H1 (cell line): ENCODE measurements around the gene HECTD4. TPM values are rescaled to one million over a fixed set of nuclear protein-coding genes. Genes with fewer than 3 reads are reported as not detected.

Experiments
- CTCF ChIA-PET: fragments of 300-600 bp; sonication (Branson Sonifier 250); formaldehyde crosslinking; loops from one replicate; lab custom pipeline; 2021; ENCODE audit not compliant: partially characterized antibody; lab: Charles Lee
- POLR2A ChIA-PET: fragments of 300-600 bp; sonication (Branson Sonifier 250); formaldehyde crosslinking; loops from one replicate; lab custom pipeline; 2021; ENCODE audit warnings: inconsistent platforms; ENCODE audit not compliant: partially characterized antibody; lab: Charles Lee
- DNase-seq, 2 experiments: peaks; one replicate each; pipeline versions ENCODE4 v3.0.0 to v3.0.0-alpha.2; 2010 to 2022; ENCODE audit warnings: low spot score in 2 of 2, low read depth in 1 of 2, mixed read lengths in 1 of 2
- FAIRE-seq: peaks from 2 replicates; lab custom pipeline; 2011; peaks lifted over from hg19 to GRCh38; lab: Jason Lieb, UNC
- H2AFZ ChIP-seq: 2 replicates; pipeline ENCODE4 v1.8.1; 2012; ENCODE audit warnings: low read length, inconsistent platforms
- H2AK5ac ChIP-seq: 2 replicates; pipeline ENCODE4 v1.6.1; 2013; ENCODE audit warnings: low read depth, low read length
- H2BK120ac ChIP-seq: replicated peaks from 2 replicates; pipeline ENCODE3; 2013; ENCODE audit warnings: low read depth, low read length, inconsistent platforms
- H2BK12ac ChIP-seq: 2 replicates; pipeline ENCODE4 v1.6.1; 2013; ENCODE audit warnings: low read depth, low read length
- H2BK15ac ChIP-seq: 2 replicates; pipeline ENCODE4 v1.6.1; 2013; ENCODE audit warnings: low read length
- H2BK20ac ChIP-seq: 2 replicates; pipeline ENCODE4 v1.6.1; 2013; ENCODE audit warnings: low read length
- H2BK5ac ChIP-seq: 2 replicates; pipeline ENCODE4 v1.6.1; 2013; ENCODE audit warnings: low read depth, low read length
- H3K14ac ChIP-seq: 2 replicates; pipeline ENCODE4 v1.6.1; 2013; ENCODE audit warnings: inconsistent platforms; ENCODE audit not compliant: insufficient read length
- H3K18ac ChIP-seq: 2 replicates; pipeline ENCODE4 v1.6.1; 2013; ENCODE audit warnings: low read length; ENCODE audit errors: extremely low read depth
- H3K23ac ChIP-seq: 2 replicates; pipeline ENCODE4 v1.6.1; 2013; ENCODE audit warnings: inconsistent platforms; ENCODE audit not compliant: insufficient read length
- H3K23me2 ChIP-seq: 2 replicates; pipeline ENCODE4 v1.6.1; 2013; ENCODE audit warnings: low read depth, low read length
- H3K27ac ChIP-seq: 2 replicates; pipeline ENCODE4 v1.6.1; 2011; ENCODE audit warnings: low read depth, low read length, inconsistent platforms
- H3K27me3 ChIP-seq, 4 experiments: replicated peaks in 1 of 4; 1 replicate in 1 of 4; 2 replicates in 3 of 4; pipeline versions ENCODE4 v1.6.1 to v1.8.1; 2011 to 2013; ENCODE audit warnings: low read length in 3 of 4, mild to moderate bottlenecking in 3 of 4, inconsistent platforms in 2 of 4, mixed read lengths in 2 of 4, moderate library complexity in 1 of 4; ENCODE audit not compliant: control insufficient read depth in 3 of 4, insufficient read depth in 3 of 4; ENCODE audit errors: extremely low read depth in 1 of 4
- H3K36me3 ChIP-seq, 4 experiments: 2 replicates each; pipeline versions ENCODE4 v1.6.1 to v1.8.1; 2011 to 2013; ENCODE audit warnings: mild to moderate bottlenecking in 4 of 4, low read length in 3 of 4, moderate library complexity in 2 of 4, control low read depth in 1 of 4, inconsistent platforms in 1 of 4; ENCODE audit not compliant: insufficient read depth in 4 of 4, control insufficient read depth in 2 of 4
- H3K4ac ChIP-seq: replicated peaks from 2 replicates; pipeline ENCODE3; 2013; ENCODE audit warnings: low read length, low read depth, mixed read lengths, inconsistent platforms; ENCODE audit not compliant: insufficient read length
- H3K4me1 ChIP-seq, 4 experiments: replicated peaks in 1 of 4; 1 replicate in 1 of 4; 2 replicates in 3 of 4; pipeline versions ENCODE4 v1.6.1 to v1.8.1; 2011 to 2013; ENCODE audit warnings: low read length in 3 of 4, inconsistent platforms in 2 of 4, mixed read lengths in 1 of 4; ENCODE audit not compliant: insufficient read depth in 4 of 4, control insufficient read depth in 3 of 4
- H3K4me2 ChIP-seq, 2 experiments: 2 replicates each; pipeline versions ENCODE4 v1.6.1 to v1.8.1; 2011 to 2013; ENCODE audit warnings: low read depth in 2 of 2, low read length in 2 of 2, control low read depth in 1 of 2, inconsistent platforms in 1 of 2, mild to moderate bottlenecking in 1 of 2; ENCODE audit not compliant: insufficient read depth in 1 of 2
- H3K4me3 ChIP-seq, 4 experiments: fragments of 200-600, 300-600 bp in 1 of 4; sonication (generic), shearing (Covaris generic), sonication (Bioruptor Twin) in 1 of 4; 2 replicates each; pipeline versions ENCODE4 v1.5.1 to v1.8.1; 2011 to 2016; ENCODE audit warnings: low read length in 4 of 4, low read depth in 3 of 4, control low read depth in 2 of 4, inconsistent platforms in 2 of 4, mild to moderate bottlenecking in 2 of 4, mixed read lengths in 1 of 4, moderate library complexity in 1 of 4; ENCODE audit not compliant: insufficient read depth in 2 of 4; ENCODE audit errors: extremely low read depth in 1 of 4
- H3K56ac ChIP-seq: replicated peaks from 2 replicates; pipeline ENCODE3; 2013; ENCODE audit warnings: low read depth, mild to moderate bottlenecking, mixed read lengths, low read length, inconsistent platforms; ENCODE audit not compliant: insufficient read length
- H3K79me1 ChIP-seq: 2 replicates; pipeline ENCODE4 v1.6.1; 2013; ENCODE audit warnings: low read depth, low read length, control low read depth
- H3K79me2 ChIP-seq, 2 experiments: 2 replicates each; pipeline versions ENCODE4 v1.6.1 to v1.8.1; 2012 to 2013; ENCODE audit warnings: low read length in 2 of 2, mild to moderate bottlenecking in 2 of 2, inconsistent platforms in 1 of 2; ENCODE audit not compliant: insufficient read depth in 2 of 2, control insufficient read depth in 1 of 2
- H3K9ac ChIP-seq, 4 experiments: replicated peaks in 1 of 4; 1 replicate in 1 of 4; 2 replicates in 3 of 4; pipeline versions ENCODE4 v1.6.1 to v1.8.1; 2011 to 2013; ENCODE audit warnings: low read depth in 3 of 4, low read length in 3 of 4, control low read depth in 2 of 4, mild to moderate bottlenecking in 2 of 4, moderate library complexity in 2 of 4, inconsistent platforms in 1 of 4; ENCODE audit errors: extremely low read depth in 1 of 4
- H3K9me3 ChIP-seq, 2 experiments: 2 replicates each; pipeline versions ENCODE4 v1.6.1 to v1.8.1; 2012 to 2013; ENCODE audit warnings: mild to moderate bottlenecking in 2 of 2, moderate library complexity in 2 of 2, control low read depth in 1 of 2, inconsistent platforms in 1 of 2, low read depth in 1 of 2, low read length in 1 of 2, mixed read lengths in 1 of 2; ENCODE audit not compliant: insufficient read depth in 2 of 2
- H4K20me1 ChIP-seq, 2 experiments: replicated peaks in 1 of 2; 2 replicates each; pipeline versions ENCODE3 to v1.8.1; 2011 to 2013; ENCODE audit warnings: inconsistent platforms in 2 of 2, low read length in 2 of 2, mild to moderate bottlenecking in 1 of 2; ENCODE audit not compliant: insufficient read depth in 2 of 2, control insufficient read depth in 1 of 2
- H4K5ac ChIP-seq: 2 replicates; pipeline ENCODE4 v1.6.1; 2013; ENCODE audit warnings: low read length, low read depth, mixed read lengths, inconsistent platforms; ENCODE audit not compliant: insufficient read length
- H4K8ac ChIP-seq: 2 replicates; pipeline ENCODE4 v1.8.0; 2013; ENCODE audit warnings: mild to moderate bottlenecking, moderate library complexity, low read length, inconsistent platforms; ENCODE audit not compliant: insufficient read depth; ENCODE audit errors: extremely low read depth
- H4K91ac ChIP-seq: replicated peaks from 2 replicates; pipeline ENCODE3; 2013; ENCODE audit warnings: low read length, mixed read lengths, inconsistent platforms; ENCODE audit not compliant: insufficient read length
- CBX8 ChIP-seq: fragments of 300-800, 300-1000 bp; sonication (generic); IDR thresholded peaks from 2 replicates; pipeline ENCODE4 v1.7.1; 2016; ENCODE audit warnings: low read depth, low read length, borderline replicate concordance
- CTBP2 ChIP-seq: IDR thresholded peaks from 2 replicates; pipeline ENCODE4 v1.7.0; 2011; ENCODE audit warnings: borderline replicate concordance, mild to moderate bottlenecking, moderate library complexity, mixed read lengths, low read length; ENCODE audit not compliant: insufficient read depth, insufficient read length
- E2F6 ChIP-seq: IDR thresholded peaks from 2 replicates; pipeline ENCODE4 v1.6.1; 2012; ENCODE audit warnings: inconsistent platforms
- GTF2F1 ChIP-seq: IDR thresholded peaks from 2 replicates; pipeline ENCODE4 v1.6.1; 2012; ENCODE audit warnings: low read depth, low read length, improper control_type of control experiment, borderline replicate concordance
- POLR2A ChIP-seq, 2 experiments: IDR thresholded peaks; 1 replicate in 1 of 2; 2 replicates in 1 of 2; pipeline ENCODE4 v1.6.1; 2011; ENCODE audit warnings: low read depth in 2 of 2, low read length in 2 of 2, mild to moderate bottlenecking in 2 of 2; ENCODE audit errors: control extremely low read depth in 1 of 2
- POU5F1 ChIP-seq: IDR thresholded peaks from 2 replicates; pipeline ENCODE4 v1.6.1; 2011; ENCODE audit warnings: low read depth, mild to moderate bottlenecking, low read length, moderate library complexity
- RAD21 ChIP-seq, 2 experiments: IDR thresholded peaks in 1 of 2; conservative IDR thresholded peaks in 1 of 2; 2 replicates each; pipeline ENCODE4 v1.6.1; 2011; ENCODE audit warnings: low read depth in 2 of 2, low read length in 2 of 2, improper control_type of control experiment in 1 of 2, inconsistent platforms in 1 of 2, mild to moderate bottlenecking in 1 of 2, moderate library complexity in 1 of 2
- SAP30 ChIP-seq: fragments of 300-600 bp; sonication (generic); IDR thresholded peaks from 2 replicates; pipeline ENCODE4 v1.7.1; 2012; ENCODE audit warnings: low read length, moderate library complexity, mild to moderate bottlenecking, inconsistent platforms; ENCODE audit not compliant: insufficient read depth, insufficient replicate concordance
- SIN3A ChIP-seq, 2 experiments: IDR thresholded peaks in 1 of 2; conservative IDR thresholded peaks in 1 of 2; 2 replicates each; pipeline ENCODE4 v1.6.1; 2011 to 2012; ENCODE audit warnings: low read length in 2 of 2, improper control_type of control experiment in 1 of 2, low read depth in 1 of 2, mild to moderate bottlenecking in 1 of 2
- SIRT6 ChIP-seq: IDR thresholded peaks from one replicate; pipeline ENCODE4 v1.7.1; 2012; ENCODE audit warnings: low read length, inconsistent platforms
- SP2 ChIP-seq: IDR thresholded peaks from 2 replicates; pipeline ENCODE4 v1.6.1; 2012; ENCODE audit warnings: mild to moderate bottlenecking, low read length, inconsistent platforms
- SRF ChIP-seq: IDR thresholded peaks from 2 replicates; pipeline ENCODE4 v1.6.1; 2011; ENCODE audit warnings: mild to moderate bottlenecking, low read depth, low read length, moderate library complexity
- TBP ChIP-seq: IDR thresholded peaks from 2 replicates; pipeline ENCODE4 v1.6.1; 2011; ENCODE audit warnings: low read depth, low read length, improper control_type of control experiment
- TCF12 ChIP-seq: IDR thresholded peaks from 2 replicates; pipeline ENCODE4 v1.6.1; 2011; ENCODE audit warnings: low read depth, mild to moderate bottlenecking, low read length
- WGBS, 2 experiments: shearing (Covaris generic) in 1 of 2; methylation state at CpG; one replicate each; pipeline versions ENCODE4 v1.1.6 to v1.1.7; 2013 to 2015; ENCODE audit warnings: low lambda C conversion rate in 2 of 2, mixed read lengths in 2 of 2, inconsistent platforms in 1 of 2, low coverage in 1 of 2, missing lambda C conversion rate in 1 of 2; ENCODE audit not compliant: insufficient replicate concordance in 2 of 2, insufficient coverage in 1 of 2, insufficient read length in 1 of 2; ENCODE audit errors: extremely low coverage in 1 of 2, missing lambda C conversion rate in 1 of 2; 5-methylcytosine and 5-hydroxymethylcytosine counted together
- polyA plus RNA-seq, 7 experiments: library from polyadenylated mRNA; depleted of rRNA in 3 of 7; stranded (reverse) in 5 of 7; unstranded in 2 of 7; fragments of >200 nt in 5 of 7; fragments of 200-250 nt in 2 of 7; gene quantifications; 1 replicate in 5 of 7; 2 replicates in 1 of 7; 4 replicates in 1 of 7; pipeline versions ENCODE4 v1.2.1 to v1.2.3, GENCODE V29; 2011 to 2013; ENCODE audit warnings: missing spikeins in 2 of 7, mixed read lengths in 2 of 7
- total RNA-seq: library from RNA; stranded (reverse); fragmentation: NEBNext Ultra II Directional; extraction: Animal tissue kit (Norgen Biotek cat#: 25700); gene quantifications from 2 replicates; pipeline ENCODE4 v1.2.1, GENCODE V29; 2021

HECTD4 gene
- total and polyA plus RNA-seq, 2 of the 8 experiments (the other 6 are each of a cell fraction or from before 2014, with no cell fraction given): 6.5 to 33.7 TPM

GRCh38 chr12:112165624-112166023 is 216.6 kb downstream of the HECTD4 start:
- Histone ChIP-seq H2BK12ac (no peak overlapping the region), H2AFZ (no peak overlapping the region), H3K4me2 (no peak overlapping the region), H3K9ac (no peak overlapping the region), H3K14ac (no peak overlapping the region), H3K23ac (no peak overlapping the region), H3K18ac (no peak overlapping the region), H2BK120ac (no peak overlapping the region), H2AK5ac (no peak overlapping the region), H3K9me3 (no peaks in the 10 kb centered on the region), H3K23me2 (no peaks in the 10 kb centered on the region), H3K4me1 (no peaks in the 10 kb centered on the region; a peak in 1 of 7 replicates), H3K79me1 (no peaks in the 10 kb centered on the region; the same call in 1 of the 2 replicates), H4K20me1 (no peaks in the 10 kb centered on the region), H4K5ac (no peak overlapping the region), H2BK15ac (no peak overlapping the region), H3K56ac (no peak overlapping the region), H3K36me3 (peaks cover 0 to 3% (median under 1%) of the 10 kb centered on the region in 4 experiments; a peak in 4 of 8 replicates), H3K27me3 (no peaks in the 10 kb centered on the region), H2BK20ac (no peak overlapping the region), H3K4ac (no peak overlapping the region), H3K79me2 (no peaks in the 10 kb centered on the region), H3K27ac (no peak overlapping the region), H4K8ac (no peak overlapping the region), H4K91ac (no peak overlapping the region), H3K4me3 (no peak overlapping the region), H2BK5ac (no peak overlapping the region)
- FAIRE-seq: no peak
- CTCF ChIA-PET: no interaction called here
- POLR2A ChIA-PET: interaction anchor here (0.7 to 1.1 kb wide), 2 partner anchors 20 to 39 kb away, joined by 3 to 4 read pairs; no protein-coding TSS in a partner anchor
- WGBS, 2 experiments: 94% methylated on average over 13 of the region's 13 CpGs; no CpG with 5 or more reads in 1 of the 2 experiments
- no peak for DNase-seq
- TF ChIP-seq POU5F1: no peak
- no peak for TF ChIP-seq POLR2A (IDR thresholded peaks at IDR 0.05; ENCODE audit: control extremely low read depth in 1 of 2, low read depth in 2 of 2, low read length in 2 of 2)
- TF ChIP-seq TCF12: no peak
- TF ChIP-seq SIRT6: no peak
- no peak for TF ChIP-seq CTBP2
- TF ChIP-seq SAP30: no peak
- no peak for TF ChIP-seq RAD21 (IDR thresholded peaks at IDR 0.05 in 1 of 2, conservative IDR thresholded peaks at IDR 0.05 in 1 of 2; ENCODE audit: low read depth in 2 of 2, low read length in 2 of 2)
- no peak for TF ChIP-seq SIN3A (conservative IDR thresholded peaks at IDR 0.05 in 1 of 2, IDR thresholded peaks at IDR 0.05 in 1 of 2; ENCODE audit: low read depth in 1 of 2, low read length in 2 of 2)
- TF ChIP-seq CBX8: no peak
- TF ChIP-seq SRF: no peak
- no peak for TF ChIP-seq E2F6
- no peak for TF ChIP-seq SP2
- TF ChIP-seq TBP: no peak
- no peak for TF ChIP-seq GTF2F1
